NCI-H2081 treated with DMSO at 0.1 percent for 48 hours (cell line): Measurements from ENCODE around the gene ERFE.
A peak's percentile ranks its signal among the peaks of the same experiment; 100 is the strongest.
"Not testable (repeated sequence)": the region's sequence is repeated elsewhere in the genome, so short reads cannot be mapped to it uniquely, and the experiment has no call there.

ENCODE experiments used
- DNase-seq: peaks from one replicate; lab custom pipeline; 2025; lab: John Stamatoyannopoulos, UW

Gene ERFE

GRCh38 chr2:238169708-238170251 is 11.0 kb downstream of the ERFE start:
- DNase-seq: no peak

DNA sequence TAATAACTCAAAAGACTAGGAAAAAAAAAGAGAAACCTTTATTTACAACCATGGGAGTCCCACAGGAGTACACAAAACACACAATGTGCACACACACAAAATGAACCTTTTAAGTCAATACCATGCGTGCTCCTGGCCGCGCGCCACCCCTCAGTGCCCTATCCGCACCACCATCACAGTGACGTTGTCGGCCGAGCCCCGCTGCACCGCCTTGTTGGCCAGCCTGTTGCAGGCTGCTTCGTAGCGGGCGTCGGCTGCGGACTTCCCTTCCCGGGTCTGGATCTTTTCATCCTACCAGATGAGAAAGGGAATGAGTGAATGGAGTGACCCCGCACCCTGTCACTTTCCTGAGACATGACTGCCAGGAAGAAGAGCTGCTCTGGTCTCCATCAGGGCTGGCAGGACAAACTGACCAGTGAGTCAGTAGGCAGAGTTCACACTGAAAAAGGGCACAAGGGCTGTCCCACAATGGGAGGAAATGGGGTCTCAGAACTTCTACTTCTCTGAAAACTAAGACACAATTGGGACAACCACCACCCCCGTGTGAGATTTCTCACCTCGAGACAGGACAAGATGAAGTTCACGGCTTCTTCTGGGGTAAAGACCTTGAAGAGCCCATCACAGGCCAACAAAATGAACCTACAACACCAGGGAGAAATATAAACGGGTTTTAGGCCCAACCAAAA is 11.8 kb downstream of the ERFE start:
- no peak for DNase-seq

- DNase-seq: not testable (repeated sequence)
Measured at GRCh38 chr2:238171072-238171431, 12.3 kb downstream of the ERFE start.

DNA sequence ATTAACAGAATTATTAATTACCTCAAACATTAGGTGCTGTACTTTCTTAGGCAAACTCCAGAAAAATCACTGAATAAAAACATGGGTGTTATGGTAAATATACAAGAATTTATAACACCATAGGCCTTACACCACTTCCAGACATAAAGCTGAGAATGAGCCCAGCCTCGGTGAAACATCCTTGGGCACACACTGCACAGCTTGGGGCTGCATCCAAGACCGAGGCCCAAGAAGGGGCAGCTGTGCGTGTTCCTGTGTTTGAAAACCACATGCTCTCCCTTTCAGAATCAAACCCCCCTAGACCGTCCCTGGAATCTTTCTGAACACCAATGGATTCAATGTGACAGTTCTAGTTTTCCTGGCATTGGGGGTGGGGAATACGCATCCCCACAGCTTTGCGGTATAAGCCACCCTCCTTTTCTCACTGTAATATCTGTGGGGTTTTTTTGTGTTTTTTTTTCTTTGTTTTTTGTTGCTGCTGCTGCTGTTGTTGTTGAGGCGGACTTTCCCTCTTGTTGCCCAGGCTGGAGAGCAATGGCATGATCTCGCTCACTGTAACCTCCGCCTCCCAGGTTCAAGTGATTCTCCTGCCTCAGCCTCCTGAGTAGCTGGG is 12.9 kb downstream of the ERFE start:
- no peak for DNase-seq

GRCh38 chr2:238172439-238172838 is 13.7 kb downstream of the ERFE start:
- no peak for DNase-seq

DNA sequence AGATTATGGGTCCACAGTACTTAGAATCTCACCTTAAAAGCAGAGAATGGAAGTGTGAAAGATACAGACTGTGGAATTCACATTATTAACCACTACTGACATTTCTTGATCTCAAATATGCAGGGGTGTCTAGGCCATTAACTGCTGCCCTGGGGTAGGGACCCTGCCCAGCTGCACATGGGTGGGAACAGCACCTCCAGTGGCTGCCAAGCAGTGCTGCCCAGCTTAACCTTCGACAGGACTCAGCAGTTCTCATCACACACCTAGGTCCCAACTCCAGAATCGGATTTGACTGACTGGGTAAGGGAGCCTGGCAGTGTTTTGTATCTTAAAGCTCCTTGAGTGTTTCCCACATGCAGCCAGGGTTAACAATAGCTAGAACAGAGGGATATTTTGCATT is 14.9 kb downstream of the ERFE start:
- no peak for DNase-seq

DNA sequence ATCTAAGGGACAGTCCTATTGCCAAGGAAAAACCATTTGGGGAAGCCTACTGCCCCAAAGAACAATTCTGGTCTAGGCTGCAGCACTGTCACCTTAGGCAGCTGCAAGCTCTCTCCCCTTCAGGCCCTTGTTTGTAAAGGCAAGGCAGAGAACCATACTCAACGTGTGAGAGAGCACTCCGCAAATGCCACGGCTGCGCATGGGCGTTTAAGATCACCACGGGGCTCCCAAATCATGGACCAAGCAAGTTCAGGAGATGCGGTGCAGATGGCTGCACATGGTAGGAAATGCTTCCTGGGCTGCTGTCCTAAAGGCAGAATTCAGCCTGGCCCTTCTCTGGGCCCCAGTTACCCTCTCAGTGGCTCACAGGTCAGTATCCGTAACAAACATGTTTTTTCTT is 15.5 kb downstream of the ERFE start:
- no peak for DNase-seq

DNA sequence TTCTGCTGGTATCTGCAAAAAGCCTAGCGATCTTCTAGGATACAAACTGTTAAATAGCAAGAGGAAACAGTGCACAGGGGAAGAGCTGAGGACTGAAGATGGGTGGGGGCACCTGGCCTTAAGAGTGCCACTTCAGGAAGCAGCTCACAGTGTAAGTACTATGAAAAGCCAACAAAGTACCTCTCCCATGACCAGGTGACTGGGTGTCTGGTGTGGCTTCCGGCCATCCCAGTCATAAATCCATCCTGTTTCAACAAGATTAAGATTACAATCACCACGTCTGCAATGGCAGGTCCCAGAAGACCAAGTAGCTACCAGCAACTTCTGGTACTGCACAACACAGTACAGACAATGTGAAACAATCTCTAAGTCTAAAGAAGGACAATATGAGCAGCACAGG is 15.9 kb downstream of the ERFE start:
- no peak for DNase-seq

- DNase-seq: no peak
Measured at GRCh38 chr2:238176613-238177012, 17.8 kb downstream of the ERFE start.

- DNase-seq: no peak
Measured at GRCh38 chr2:238180554-238180953, 21.8 kb downstream of the ERFE start.

- no peak for DNase-seq
Measured at GRCh38 chr2:238182362-238182761, 23.6 kb downstream of the ERFE start.

DNA sequence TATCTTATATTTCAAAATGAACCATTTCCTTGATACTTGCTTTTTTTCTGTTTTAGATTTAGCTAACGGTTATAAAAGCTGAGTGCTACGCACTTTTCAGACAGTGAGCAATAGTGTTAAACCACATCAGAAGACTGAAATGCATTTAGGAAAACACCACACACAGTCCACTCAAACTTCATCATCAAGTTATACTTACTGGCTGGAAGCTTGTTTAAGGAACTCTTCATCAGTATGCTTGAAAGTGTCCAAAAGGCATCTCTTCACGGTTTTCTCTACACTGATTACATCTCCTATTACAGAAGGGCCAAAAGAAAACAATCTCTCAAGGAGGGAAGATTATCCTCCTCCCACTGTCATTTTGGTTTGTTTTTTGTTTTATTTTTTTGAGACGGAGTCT is 25.1 kb downstream of the ERFE start:
- DNase-seq: no peak

DNA sequence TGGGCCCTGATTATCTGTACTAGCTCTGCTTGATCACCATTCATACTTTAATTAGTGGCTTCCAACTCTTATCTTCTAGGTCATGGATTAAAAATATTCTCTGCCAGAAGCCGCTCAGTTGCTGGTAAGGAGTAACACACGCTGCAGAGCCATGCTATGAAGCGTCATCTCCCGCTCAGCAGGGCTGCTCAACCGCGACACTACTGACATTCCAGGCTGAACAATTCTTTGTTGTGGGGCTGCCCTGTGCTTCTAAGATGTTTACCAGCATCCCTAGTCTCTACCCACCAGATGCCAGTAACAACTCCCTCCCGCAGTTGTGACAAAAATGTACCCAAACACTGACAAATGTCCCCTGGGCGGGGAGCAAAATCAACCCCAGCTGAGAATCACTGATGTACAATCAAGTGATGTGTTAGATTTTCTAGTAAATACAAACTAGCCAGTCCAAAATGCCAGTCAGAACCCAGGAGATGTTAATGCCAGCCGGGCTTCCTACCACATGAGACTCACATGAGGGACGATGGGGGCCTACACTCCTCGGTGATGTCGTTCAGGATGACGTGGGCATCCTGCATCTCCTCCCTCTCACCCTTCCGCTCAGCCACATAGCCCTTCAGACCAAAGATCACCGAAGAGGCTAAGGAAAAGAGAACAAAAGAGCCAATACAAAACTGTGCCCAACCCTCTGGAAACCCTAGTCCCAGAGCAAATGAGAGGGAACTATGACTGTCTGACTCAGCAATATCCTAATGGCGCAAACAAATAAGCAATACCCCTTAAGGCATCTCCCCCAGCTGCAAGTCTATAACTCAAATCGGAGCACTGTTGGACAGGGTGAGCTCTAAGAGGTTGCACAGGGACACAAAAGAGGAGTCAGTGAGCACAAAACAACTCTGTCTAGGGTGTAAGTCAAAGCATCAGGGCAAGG is 29.1 kb downstream of the ERFE start:
- no peak for DNase-seq

DNA sequence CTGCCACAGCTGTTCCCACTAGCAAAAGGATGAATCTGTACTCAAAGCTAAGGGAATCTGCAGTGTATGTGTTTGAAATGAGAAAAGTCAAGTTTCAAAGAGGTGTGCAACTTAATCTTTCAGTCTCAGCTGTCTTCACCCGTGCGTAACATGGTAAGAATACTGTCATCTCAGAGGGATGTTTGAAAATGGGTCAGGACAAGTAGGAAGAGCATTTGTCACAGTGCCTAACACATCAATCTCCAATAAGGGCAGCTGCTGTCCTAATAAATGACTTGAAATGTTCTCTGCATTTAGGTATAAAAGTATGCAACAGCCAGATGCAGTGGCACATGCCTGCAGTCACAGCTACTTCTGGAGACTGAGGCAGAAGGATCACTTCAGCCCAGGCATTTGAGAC is 31.7 kb downstream of the ERFE start:
- no peak for DNase-seq

DNA sequence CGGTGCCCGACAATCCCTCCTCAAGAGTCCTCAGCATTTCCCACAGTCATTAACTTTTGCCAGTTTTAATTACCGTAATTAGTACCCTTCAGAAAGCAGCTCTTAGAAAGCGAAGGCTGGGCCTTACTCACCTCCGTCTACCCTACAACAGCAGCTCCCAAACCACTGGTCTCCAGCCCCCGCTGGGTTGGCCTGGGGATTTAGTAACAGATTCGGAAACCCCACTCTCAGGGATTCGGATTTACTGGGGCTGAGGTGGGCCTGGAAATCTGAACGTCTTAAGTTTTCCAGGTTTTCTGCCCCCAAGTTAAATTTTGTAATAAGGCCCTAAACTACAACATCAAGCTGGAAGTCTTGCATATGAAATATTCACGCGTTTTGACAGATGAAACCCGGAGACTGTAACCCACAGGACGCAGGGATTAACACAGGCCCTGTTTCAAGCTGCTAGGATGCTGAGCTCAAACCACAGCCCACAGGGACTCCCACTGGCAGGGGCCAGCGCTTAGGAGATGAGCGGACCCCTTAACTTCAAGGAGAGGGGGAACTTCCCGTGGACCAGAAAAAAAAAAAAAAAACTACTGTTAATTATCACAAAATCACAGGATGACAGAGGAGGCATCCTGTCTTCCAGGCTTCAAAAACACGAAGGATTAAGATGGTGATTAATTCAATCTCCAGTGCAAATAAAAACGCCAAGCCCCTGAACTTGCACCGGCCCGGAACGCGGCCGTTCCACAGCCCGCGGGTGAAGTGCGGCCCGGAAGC is 43.7 kb downstream of the ERFE start:
- DNase-seq: no peak

DNA sequence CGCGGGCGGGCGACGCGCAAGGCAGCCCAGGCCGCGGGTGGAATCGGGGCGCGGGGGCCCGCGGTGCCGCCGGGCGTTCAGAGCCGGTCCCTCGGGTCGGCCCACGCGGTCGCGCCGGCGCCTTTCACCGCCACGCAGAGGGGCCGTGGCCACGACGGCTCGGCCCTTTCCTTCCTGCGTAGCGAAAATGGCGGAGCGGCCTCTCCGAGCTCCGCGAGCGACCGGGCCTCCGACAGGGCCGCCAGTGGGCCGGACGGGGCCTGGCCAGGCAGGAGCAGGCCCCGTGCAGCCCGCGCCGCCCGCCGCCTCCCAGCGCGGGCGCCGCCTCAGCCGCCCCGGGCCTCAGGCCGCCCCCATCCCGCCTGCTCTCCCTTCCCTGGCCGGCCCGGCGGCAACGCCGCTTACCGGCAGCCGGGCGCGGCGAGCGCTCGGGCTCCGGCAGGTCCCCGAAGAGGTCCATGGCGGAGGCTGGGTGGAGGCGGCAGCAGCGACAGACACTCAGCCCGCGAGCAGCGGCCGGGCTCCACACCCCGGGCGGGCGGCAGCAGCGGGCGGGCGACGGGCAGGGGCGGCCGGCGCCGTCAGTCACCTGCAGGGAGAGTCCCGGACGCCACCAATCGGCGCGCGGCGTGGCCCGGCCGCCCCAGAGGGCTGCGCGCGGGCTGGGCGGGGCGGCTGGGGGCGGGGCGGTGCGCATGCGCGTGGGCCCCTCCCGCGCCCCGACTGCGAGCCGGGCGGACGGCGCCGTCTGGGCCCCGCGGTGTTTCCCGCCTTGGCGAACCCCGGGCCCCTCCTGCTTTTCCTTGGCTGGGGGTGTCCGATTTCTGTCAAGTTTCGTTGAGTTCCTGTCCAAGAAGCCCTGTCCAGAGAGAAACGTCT is 44.6 kb downstream of the ERFE start, which contains the start of gene ILKAP:
Gene ILKAP, minus strand, starts transcription at position 602 of the 879 bp plus-strand sequence. Its CDS starts 142 bp downstream, at position 460.
- DNase-seq: peak; percentile 38

- no peak for DNase-seq
Measured at GRCh38 chr2:238203973-238204683, 45.4 kb downstream of the ERFE start.

- no peak for DNase-seq
Measured at GRCh38 chr2:238207006-238207405, 48.2 kb downstream of the ERFE start.

DNA sequence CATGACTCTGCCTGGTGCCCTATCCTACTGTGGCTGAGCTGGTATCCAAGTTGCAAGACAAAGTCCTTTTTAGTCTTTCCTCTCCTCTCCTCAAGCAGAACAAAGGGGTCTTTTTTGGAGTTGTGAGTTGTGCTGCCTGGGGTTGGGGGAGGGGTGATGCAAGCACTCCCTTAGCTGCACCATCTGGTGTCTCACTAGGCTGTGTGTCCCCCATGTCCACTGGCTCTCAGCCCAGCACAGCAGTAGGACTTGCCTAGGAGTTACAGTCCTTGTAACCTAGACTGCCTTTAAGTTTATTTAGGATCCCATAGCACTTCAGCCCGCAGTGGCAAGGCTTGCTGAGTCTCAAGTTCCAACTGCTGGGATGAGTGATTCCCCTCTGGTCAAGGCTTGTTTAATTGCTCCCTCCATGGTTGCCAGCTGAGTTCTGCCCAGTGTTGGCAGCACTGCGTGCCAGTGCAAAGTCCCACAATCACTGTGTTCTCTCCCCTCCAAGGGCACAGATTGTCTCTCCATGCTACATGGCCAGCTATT is 57.9 kb downstream of the ERFE start:
- no peak for DNase-seq
